Forelimb muscle (tissue), 1 donor: ENCODE measurements around the gene NUDT6. TPM values are rescaled to one million over a fixed set of nuclear protein-coding genes. Genes with fewer than 3 reads are reported as not detected.

ENCODE experiments used
- DNase-seq: peaks from one replicate; pipeline ENCODE4 v3.0.0-alpha.2; 2013; ENCODE audit warnings: low read depth
- polyA plus RNA-seq: library from polyadenylated mRNA; unstranded; fragments of 120-200 nt; gene quantifications from one replicate; pipeline ENCODE4 v1.2.1, GENCODE V29; 2013; ENCODE audit not compliant: insufficient read length

Gene NUDT6
- polyA plus RNA-seq, 1 donor, result 8.1 TPM

- DNase-seq, result no peak
Observed at GRCh38 chr4:122914292-122914904, 8.0 kb downstream of the NUDT6 start.

GRCh38 chr4:122912810-122913575, 9.4 kb downstream of the NUDT6 start:
- no peak for DNase-seq

- no peak for DNase-seq
Observed at GRCh38 chr4:122911588-122911987, 10.8 kb downstream of the NUDT6 start.

DNA sequence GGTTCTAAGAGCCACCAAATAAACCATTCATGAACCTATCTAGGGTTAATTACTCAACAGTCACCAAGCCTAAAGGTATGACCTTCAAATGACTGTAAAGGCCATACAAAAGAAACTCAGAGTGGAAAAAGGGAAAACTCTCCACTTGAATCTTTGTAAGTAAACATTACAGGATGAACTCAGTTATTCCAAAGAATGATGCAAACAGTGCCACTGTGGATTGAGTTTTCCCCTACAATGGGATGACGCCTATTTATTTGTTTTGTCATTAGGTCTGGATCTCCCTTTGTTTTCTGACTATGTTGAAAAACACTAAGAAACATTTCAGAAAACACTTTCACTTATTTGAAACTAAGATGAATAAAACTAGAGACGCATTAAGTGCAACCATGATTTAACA, 12.7 kb downstream of the NUDT6 start:
- DNase-seq, result no peak

DNA sequence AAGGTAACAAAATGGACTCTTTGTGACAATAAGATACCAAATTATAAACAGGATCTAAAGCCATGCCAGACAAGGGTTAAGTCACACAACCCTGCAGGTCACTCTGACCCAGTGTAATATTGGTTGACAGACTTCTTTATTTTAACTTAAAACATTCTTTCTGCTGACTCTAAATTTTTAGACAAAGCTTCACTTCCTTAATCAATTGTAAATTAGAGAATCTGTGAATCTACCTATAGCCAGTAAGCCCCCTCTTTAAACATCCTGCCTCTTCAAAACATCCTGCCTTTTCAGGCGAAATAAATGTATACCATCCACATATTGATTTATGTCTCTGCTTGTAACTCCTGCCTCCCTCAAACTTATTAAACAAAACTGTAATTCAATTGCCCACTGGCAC, 14.2 kb downstream of the NUDT6 start:
- DNase-seq, result no peak

DNA sequence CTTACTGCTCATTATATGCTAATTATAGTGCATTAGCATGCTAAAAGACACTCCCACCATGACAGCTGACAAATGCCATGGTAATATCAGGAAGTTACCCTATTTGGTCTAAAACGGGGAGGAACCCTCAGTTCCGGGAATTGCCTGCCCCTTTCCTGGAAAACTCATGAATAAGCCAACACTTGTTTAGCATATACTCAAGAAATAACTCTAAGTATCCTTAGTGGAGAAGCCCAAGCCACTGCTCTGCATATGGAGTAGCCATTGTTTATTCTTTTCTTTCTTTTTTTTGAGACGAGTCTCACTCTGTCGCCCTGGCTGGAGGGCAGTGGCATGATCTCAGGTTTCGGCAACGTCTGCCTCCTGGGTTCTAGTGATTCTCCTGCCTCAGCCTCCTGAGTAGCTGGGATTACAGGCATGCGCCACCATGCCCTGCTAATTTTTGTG, 15.5 kb downstream of the NUDT6 start:
- DNase-seq, result no peak

- DNase-seq, result no peak
Observed at GRCh38 chr4:122903766-122904288, 18.6 kb downstream of the NUDT6 start.

- no peak for DNase-seq
Observed at GRCh38 chr4:122901247-122902010, 21.0 kb downstream of the NUDT6 start.

DNA sequence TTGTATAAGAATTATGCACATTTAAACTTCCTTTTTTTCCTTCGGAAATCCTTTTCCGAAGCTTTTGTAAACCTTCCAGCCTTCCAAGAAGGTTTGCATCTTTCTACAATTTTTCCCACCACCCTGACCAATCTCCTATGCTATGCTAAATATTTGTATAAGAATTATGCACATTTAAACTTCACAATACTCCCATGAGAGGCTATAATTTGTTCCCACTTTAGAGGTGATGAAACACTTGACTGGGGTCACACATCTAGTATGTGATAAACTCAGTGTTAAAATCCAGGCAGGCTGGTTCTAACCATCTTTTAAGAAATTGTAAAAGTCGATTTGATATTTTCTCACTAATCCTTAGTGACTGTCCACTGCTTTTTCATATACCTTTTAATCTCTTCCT, 22.1 kb downstream of the NUDT6 start:
- no peak for DNase-seq

DNA sequence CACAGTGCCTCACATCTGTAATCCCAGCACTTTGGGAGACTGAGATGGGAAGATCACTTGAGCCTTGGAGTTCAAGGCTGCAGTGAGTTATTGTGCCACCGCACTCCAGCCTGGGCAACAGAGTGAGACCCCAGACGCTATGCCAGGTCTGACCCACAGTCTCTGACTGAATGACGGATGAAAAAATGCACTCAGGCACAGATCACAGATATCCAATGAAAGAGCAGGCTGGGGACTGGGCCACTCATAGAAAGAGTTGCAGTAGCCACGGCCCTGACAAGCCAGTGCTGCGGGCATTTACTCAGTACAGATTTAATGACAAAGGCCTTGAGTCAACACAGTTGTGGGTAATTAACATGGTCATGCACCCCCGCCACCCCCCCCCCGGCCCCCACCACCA, 22.7 kb downstream of the NUDT6 start:
- DNase-seq, result no peak

- no peak for DNase-seq
Observed at GRCh38 chr4:122898370-122899150, 23.8 kb downstream of the NUDT6 start.

- no peak for DNase-seq
Observed at GRCh38 chr4:122896270-122896669, 26.1 kb downstream of the NUDT6 start.

GRCh38 chr4:122895336-122895995, 26.9 kb downstream of the NUDT6 start:
- DNase-seq, result no peak

DNA sequence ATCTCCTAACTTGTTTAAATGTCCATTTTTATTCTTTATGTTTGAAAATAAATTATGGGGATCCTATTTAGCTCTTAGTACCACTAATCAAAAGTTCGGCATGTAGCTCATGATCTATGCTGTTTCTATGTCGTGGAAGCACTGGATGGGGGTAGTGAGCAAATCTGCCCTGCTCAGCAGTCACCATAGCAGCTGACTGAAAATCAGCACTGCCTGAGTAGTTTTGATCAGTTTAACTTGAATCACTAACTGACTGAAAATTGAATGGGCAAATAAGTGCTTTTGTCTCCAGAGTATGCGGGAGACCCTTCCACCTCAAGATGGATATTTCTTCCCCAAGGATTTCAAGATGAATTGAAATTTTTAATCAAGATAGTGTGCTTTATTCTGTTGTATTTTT, 27.6 kb downstream of the NUDT6 start:
- DNase-seq, result no peak

GRCh38 chr4:122890147-122890795, 32.1 kb downstream of the NUDT6 start:
- no peak for DNase-seq

GRCh38 chr4:122889726-122890125, 32.7 kb downstream of the NUDT6 start:
- no peak for DNase-seq

DNA sequence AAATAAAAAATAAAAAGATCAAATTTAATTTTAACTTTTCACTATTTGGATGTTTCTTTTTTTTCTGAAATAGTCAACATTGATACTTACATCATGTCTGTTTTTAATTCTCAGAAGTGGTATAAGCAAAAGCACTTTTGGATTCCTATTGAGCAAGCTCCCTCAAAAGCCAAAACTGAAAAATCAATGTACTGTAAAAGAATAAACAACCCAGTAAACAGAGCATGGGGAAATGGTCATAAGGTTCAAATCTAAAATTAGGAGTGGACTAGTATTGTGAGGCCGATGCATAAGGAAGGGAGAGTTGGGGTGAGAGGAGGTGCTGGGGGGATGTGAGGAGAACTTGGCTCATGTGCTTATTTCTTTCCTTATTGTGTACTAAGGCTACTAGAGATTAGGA, 37.9 kb downstream of the NUDT6 start:
- DNase-seq, result no peak

- no peak for DNase-seq
Observed at GRCh38 chr4:122882857-122883735, 39.3 kb downstream of the NUDT6 start.

DNA sequence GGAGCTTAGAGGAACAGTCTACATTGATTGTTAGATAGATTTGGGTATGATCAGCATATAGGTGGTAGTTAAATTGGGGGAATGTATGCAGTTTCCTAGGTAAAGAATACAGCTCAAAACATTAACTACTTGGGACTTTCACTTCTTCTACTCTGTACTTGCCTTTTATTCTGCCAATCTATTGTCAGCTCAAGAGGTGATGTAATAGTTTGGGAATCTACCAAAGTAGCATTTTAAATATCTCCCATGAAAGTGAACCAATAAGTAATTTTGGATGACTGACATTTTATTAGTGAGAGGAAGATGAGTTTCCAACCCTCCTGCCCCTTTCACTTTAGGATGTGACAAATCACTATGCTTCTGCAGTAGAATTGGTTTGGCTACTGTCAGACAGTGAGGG, 43.4 kb downstream of the NUDT6 start:
- DNase-seq, result no peak

- DNase-seq, result no peak
Observed at GRCh38 chr4:122876456-122876855, 45.9 kb downstream of the NUDT6 start.
